Loucy (cell line): ENCODE measurements around the gene TAF9B.
A peak's percentile ranks its signal among the peaks of the same experiment; 100 is the strongest.

Experiments
- H2AFZ ChIP-seq: fragments of 200-600 bp; sonication (generic); 2 replicates; pipeline ENCODE4 v1.6.0; 2016; ENCODE audit warnings: antibody characterized with exemption, mild to moderate bottlenecking, low read length, moderate library complexity
- H3F3A ChIP-seq: fragments of 200-600 bp; 2 replicates; pipeline ENCODE4 v1.6.0; 2016; ENCODE audit warnings: antibody characterized with exemption, low read depth, mild to moderate bottlenecking
- H3K27me3 ChIP-seq: fragments of 200-600 bp; sonication (generic); 2 replicates; pipeline ENCODE4 v1.6.1; 2014; ENCODE audit warnings: low read length, mild to moderate bottlenecking; ENCODE audit not compliant: insufficient read depth, poor library complexity, severe bottlenecking
- H3K36me3 ChIP-seq: fragments of 200-600 bp; sonication (generic); 2 replicates; pipeline ENCODE4 v1.6.1; 2016; ENCODE audit warnings: low read length; ENCODE audit not compliant: insufficient read depth
- H3K4me1 ChIP-seq: fragments of 200-600 bp; sonication (generic); 2 replicates; pipeline ENCODE4 v1.5.1; 2014; ENCODE audit warnings: low read length, mild to moderate bottlenecking; ENCODE audit not compliant: insufficient read depth, poor library complexity, severe bottlenecking
- H3K4me2 ChIP-seq: fragments of 200-600 bp; sonication (generic); 2 replicates; pipeline ENCODE4 v1.6.0; 2014; ENCODE audit warnings: antibody characterized with exemption, low read length, low read depth, mild to moderate bottlenecking; ENCODE audit not compliant: poor library complexity, severe bottlenecking
- H3K4me3 ChIP-seq: fragments of 200-600 bp; sonication (generic); 2 replicates; pipeline ENCODE4 v1.5.1; 2014; ENCODE audit warnings: low read length, mild to moderate bottlenecking, mixed read lengths; ENCODE audit not compliant: poor library complexity, severe bottlenecking
- H3K79me2 ChIP-seq: fragments of 200-600 bp; sonication (generic); 2 replicates; pipeline ENCODE4 v1.6.1; 2014; ENCODE audit warnings: low read length; ENCODE audit not compliant: insufficient read depth
- H3K9ac ChIP-seq: fragments of 200-600 bp; sonication (generic); 2 replicates; pipeline ENCODE4 v1.6.0; 2014; ENCODE audit warnings: mild to moderate bottlenecking, low read depth, low read length, moderate library complexity; ENCODE audit not compliant: poor library complexity, severe bottlenecking
- H3K9me2 ChIP-seq: fragments of 200-600 bp; sonication (generic); replicated peaks from 2 replicates; pipeline ENCODE4 v1.6.1; 2016; ENCODE audit warnings: low read depth, low read length, mixed read lengths
- H3K9me3 ChIP-seq: fragments of 200-600 bp; sonication (generic); 2 replicates; pipeline ENCODE4 v1.6.1; 2014; ENCODE audit warnings: mild to moderate bottlenecking, antibody characterized with exemption, low read length, low read depth; ENCODE audit not compliant: insufficient read depth
- H4K20me1 ChIP-seq: fragments of 200-600 bp; sonication (generic); 2 replicates; pipeline ENCODE4 v1.6.0; 2014; ENCODE audit warnings: antibody characterized with exemption, low read length, mild to moderate bottlenecking; ENCODE audit not compliant: insufficient read depth, poor library complexity, severe bottlenecking
- EZH2phosphoT487 ChIP-seq: fragments of 200-600 bp; IDR thresholded peaks from 2 replicates; pipeline ENCODE4 v1.6.1; 2018; ENCODE audit warnings: antibody characterized with exemption, mild to moderate bottlenecking, moderate library complexity, borderline replicate concordance
- TF ChIP-seq, protein P1 (sequence below): fragments of 200-600 bp; sonication (generic); conservative IDR thresholded peaks from 2 replicates; pipeline ENCODE4 v1.5.1; 2014; ENCODE audit warnings: mild to moderate bottlenecking, antibody characterized with exemption, low read length

TAF9B gene

GRCh38 chrX:78105944-78106650 lies 33.4 kb downstream of the TAF9B start:
- H3K36me3 ChIP-seq, result peaks cover 44% of the 10 kb centered on the region
- peaks cover 69% of the 10 kb centered on the region for H4K20me1 ChIP-seq
- H3K9me2 ChIP-seq, result no peaks in the 10 kb centered on the region
- peak overlapping the region; percentile 100 for H3K9ac ChIP-seq
- H3F3A ChIP-seq, result no peaks in the 10 kb centered on the region
- H3K27me3 ChIP-seq, result peaks cover 5% of the 10 kb centered on the region
- peak overlapping the region; percentile 99 for H3K4me2 ChIP-seq
- H3K79me2 ChIP-seq, result peaks cover 77% of the 10 kb centered on the region
- peaks cover 29% of the 10 kb centered on the region for H3K4me1 ChIP-seq
- H3K9me3 ChIP-seq, result no peaks in the 10 kb centered on the region
- H2AFZ ChIP-seq, result no peak overlapping the region
- TF ChIP-seq, protein P1, sequence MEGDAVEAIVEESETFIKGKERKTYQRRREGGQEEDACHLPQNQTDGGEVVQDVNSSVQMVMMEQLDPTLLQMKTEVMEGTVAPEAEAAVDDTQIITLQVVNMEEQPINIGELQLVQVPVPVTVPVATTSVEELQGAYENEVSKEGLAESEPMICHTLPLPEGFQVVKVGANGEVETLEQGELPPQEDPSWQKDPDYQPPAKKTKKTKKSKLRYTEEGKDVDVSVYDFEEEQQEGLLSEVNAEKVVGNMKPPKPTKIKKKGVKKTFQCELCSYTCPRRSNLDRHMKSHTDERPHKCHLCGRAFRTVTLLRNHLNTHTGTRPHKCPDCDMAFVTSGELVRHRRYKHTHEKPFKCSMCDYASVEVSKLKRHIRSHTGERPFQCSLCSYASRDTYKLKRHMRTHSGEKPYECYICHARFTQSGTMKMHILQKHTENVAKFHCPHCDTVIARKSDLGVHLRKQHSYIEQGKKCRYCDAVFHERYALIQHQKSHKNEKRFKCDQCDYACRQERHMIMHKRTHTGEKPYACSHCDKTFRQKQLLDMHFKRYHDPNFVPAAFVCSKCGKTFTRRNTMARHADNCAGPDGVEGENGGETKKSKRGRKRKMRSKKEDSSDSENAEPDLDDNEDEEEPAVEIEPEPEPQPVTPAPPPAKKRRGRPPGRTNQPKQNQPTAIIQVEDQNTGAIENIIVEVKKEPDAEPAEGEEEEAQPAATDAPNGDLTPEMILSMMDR, result no peak
- no peak for TF ChIP-seq EZH2phosphoT487
- H3K4me3 ChIP-seq, result peak overlapping the region; percentile 100

DNA sequence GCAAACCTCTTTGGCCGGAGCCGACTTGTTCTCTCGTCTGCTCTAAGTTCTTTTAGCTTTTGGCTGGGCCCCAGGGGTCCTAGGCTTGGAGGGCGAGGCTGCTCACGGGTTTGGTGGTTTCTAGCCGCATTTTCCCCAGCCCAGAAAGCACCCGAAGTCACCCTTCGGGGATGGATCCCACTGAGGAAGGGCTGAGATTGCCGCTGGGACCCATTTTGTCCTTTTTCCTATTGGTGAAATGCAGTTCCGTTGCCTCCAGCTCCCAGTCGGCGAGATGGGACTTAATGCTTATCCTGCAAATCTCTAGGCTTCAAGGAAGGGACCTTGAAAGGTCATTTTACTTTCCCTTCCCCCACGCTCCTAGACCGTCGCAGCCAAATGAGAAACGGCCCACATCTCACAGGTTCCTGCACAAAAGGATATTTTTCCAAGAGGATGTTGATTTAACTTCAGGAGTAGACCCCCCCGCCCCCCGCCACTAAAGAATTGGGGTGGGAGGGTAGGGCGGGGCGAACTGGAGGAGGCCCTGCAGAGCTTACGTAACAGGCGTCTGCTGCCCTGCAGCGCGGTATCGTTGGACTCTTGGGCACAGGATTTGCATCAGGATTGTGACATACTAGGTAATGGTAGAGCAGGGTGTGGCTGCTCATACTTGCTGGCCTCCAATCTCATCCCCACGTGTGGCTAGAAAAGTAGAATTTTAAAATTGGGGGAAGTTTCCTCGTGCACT lies 34.8 kb downstream of the TAF9B start:
- H3K4me3 ChIP-seq, result peak overlapping the region; percentile 100
- H3K4me1 ChIP-seq, result peaks cover 29% of the 10 kb centered on the region
- H3K79me2 ChIP-seq, result peaks cover 63% of the 10 kb centered on the region
- H3K36me3 ChIP-seq, result peaks cover 32% of the 10 kb centered on the region
- H3K4me2 ChIP-seq, result peak overlapping the region; percentile 99
- no peak overlapping the region for H2AFZ ChIP-seq
- H3K9me3 ChIP-seq, result no peaks in the 10 kb centered on the region
- TF ChIP-seq EZH2phosphoT487, result no peak
- TF ChIP-seq, protein P1, result no peak
- peaks cover 5% of the 10 kb centered on the region for H3K27me3 ChIP-seq
- peaks cover 55% of the 10 kb centered on the region for H4K20me1 ChIP-seq
- no peaks in the 10 kb centered on the region for H3K9me2 ChIP-seq
- no peaks in the 10 kb centered on the region for H3F3A ChIP-seq
- H3K9ac ChIP-seq, result peak overlapping the region; percentile 100

DNA sequence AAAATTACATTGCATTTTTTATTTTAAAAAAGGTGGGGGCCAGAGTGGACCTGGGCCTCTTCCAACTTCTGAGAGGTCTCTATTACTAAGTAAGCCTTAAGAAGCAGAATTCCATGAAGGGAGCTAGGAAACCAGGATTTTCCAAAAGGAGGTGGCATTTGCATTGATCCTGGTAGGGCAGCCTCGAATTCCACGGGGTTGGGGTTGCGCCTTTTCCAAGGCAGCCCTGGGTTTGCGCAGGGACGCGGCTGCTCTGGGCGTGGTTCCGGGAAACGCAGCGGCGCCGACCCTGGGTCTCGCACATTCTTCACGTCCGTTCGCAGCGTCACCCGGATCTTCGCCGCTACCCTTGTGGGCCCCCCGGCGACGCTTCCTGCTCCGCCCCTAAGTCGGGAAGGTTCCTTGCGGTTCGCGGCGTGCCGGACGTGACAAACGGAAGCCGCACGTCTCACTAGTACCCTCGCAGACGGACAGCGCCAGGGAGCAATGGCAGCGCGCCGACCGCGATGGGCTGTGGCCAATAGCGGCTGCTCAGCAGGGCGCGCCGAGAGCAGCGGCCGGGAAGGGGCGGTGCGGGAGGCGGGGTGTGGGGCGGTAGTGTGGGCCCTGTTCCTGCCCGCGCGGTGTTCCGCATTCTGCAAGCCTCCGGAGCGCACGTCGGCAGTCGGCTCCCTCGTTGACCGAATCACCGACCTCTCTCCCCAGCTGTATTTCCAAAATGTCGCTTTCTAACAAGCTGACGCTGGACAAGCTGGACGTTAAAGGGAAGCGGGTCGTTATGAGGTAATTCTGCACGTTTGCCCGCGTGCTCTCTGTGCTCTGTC lies 35.6 kb downstream of the TAF9B start, which contains the start of gene PGK1:
TSS of gene PGK1 (plus strand) at position 626 of the 824 bp plus-strand sequence. CDS start at position 719, 93 bp downstream.
- peak within 1 kb of the TSS; percentile 100 for H3K9ac ChIP-seq
- H3K36me3 ChIP-seq, result peaks cover 31% of the 10 kb centered on the region
- H3K79me2 ChIP-seq, result peaks cover 55% of the 10 kb centered on the region
- peak within 1 kb of the TSS; percentile 100 for H3K4me3 ChIP-seq
- H2AFZ ChIP-seq, result peak within 1 kb of the TSS; percentile 81; the same call in 1 of the 2 replicates
- H3F3A ChIP-seq, result no peaks in the 10 kb centered on the region
- no peaks in the 10 kb centered on the region for H3K9me3 ChIP-seq
- TF ChIP-seq, protein P1, result no peak
- TF ChIP-seq EZH2phosphoT487, result no peak
- H3K4me1 ChIP-seq, result peaks cover 29% of the 10 kb centered on the region
- peaks cover 47% of the 10 kb centered on the region for H4K20me1 ChIP-seq
- H3K27me3 ChIP-seq, result peaks cover 5% of the 10 kb centered on the region
- H3K9me2 ChIP-seq, result no peaks in the 10 kb centered on the region
- peak within 1 kb of the TSS; percentile 99 for H3K4me2 ChIP-seq
